CD4-positive, alpha-beta T cell treated with Interleukin-21 for 1 hour (primary cell): ENCODE measurements around the gene BAZ2B.
"Not testable (repeated sequence)": the region's sequence is repeated elsewhere in the genome, so short reads cannot be mapped to it uniquely, and the experiment has no call there.

Source experiments
- DNase-seq: peaks from one replicate; pipeline ENCODE4 v3.0.0-alpha.2; 2020

The BAZ2B gene

GRCh38 chr2:159399716-159400415 lies 216.5 kb downstream of the BAZ2B start:
- no peak for DNase-seq

DNA sequence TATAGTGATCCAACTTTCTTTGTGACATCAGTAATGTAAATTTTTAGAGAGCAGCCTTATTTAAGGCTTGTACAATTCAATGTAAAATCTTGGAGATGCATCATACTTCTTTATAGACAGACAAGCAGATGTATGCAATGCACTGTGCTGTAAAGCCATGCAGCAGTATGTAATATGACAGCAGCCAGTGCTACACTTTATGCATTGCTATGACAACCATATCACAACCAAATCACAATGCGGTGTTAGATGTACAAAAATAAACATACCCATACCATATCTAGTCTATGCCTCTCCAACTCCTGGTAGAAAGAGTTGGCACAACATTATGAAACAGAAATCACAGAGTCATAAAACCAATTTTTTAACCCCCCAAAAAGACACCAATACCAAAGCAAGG lies 219.5 kb downstream of the BAZ2B start:
- DNase-seq, result no peak

GRCh38 chr2:159382447-159383028 lies 233.8 kb downstream of the BAZ2B start:
- DNase-seq, result no peak

GRCh38 chr2:159381574-159381973 lies 234.8 kb downstream of the BAZ2B start:
- DNase-seq, result no peak

GRCh38 chr2:159380685-159381239 lies 235.6 kb downstream of the BAZ2B start:
- DNase-seq, result no peak

DNA sequence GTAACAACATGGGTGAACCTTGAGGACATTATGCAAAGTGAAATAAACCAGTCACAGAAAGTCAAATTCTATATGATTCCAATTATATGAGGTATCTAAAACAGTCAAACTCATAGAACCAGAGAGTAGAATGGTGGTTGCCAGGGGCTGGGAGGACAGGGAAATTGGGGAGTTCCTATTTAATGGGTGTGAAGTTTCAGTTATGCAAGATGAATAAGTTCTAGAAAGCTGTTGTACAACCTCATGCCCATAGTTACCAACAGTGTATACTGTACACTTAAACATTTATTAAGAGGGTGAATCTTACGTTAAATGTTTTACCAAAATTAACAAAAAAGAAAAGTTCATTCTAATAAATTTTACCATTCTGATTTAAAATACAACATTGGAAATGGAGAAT lies 237.2 kb downstream of the BAZ2B start:
- DNase-seq, result no peak

- no peak for DNase-seq
Observed at GRCh38 chr2:159375241-159375640, 241.1 kb downstream of the BAZ2B start.

GRCh38 chr2:159371506-159371905 lies 244.8 kb downstream of the BAZ2B start:
- no peak for DNase-seq

DNA sequence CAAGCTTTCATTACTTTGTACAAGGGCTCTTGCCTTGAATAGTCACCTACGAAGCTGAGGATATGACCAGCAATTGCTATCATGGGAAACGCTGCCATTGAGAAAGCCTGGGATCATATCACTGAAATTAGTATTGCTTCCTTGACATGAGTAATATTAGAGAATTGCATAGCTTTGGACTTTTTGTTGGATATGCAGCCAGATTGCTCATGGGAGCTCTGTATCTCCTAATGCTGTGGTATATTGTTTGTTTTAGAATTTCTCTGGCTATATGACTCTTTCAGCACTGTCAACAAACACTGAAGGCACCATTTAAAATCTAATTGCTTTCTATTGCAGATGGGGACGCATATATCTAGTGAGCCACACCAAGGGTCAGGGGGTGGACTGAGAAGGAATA lies 249.8 kb downstream of the BAZ2B start:
- DNase-seq, result no peak

DNA sequence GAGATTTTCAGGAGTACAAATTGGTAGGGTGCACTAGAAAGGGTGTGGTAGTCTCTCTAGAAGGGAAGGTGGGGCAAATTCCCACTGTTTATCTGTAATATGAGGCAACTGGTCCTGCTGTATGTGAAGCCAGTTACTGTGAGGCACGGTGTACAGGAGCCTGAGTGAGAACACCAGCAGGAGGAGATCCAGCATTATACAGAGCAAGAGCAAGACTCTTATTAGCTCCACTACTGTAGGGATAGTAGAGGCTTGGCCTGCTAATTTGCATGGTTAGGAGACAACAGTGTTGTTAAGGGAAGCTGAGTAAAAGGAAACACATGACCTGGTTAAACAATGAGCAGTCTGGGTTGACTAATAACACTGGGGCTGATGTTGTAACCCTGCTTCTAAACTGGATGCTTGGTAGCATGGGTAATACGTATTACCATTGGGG lies 253.5 kb downstream of the BAZ2B start:
- DNase-seq, result no peak

DNA sequence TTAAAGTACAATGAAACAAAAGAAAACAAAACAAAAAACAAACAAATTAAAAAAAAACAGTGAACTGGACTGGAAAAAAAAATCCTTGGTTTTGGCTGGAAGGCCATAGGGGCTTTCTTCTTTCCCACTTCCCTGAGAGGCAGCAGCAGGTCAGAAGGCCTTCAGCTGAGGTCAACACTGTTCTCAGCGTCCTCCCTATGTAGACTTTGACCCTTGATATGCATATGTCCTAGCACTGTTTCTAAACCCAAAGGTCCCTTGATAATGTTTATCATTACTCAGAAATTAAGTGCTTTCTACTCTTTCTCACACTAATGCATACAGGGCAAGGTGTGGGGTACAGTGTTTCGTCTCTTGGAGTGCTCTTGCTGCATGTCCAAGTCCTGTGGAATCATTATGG lies 254.3 kb downstream of the BAZ2B start:
- no peak for DNase-seq

DNA sequence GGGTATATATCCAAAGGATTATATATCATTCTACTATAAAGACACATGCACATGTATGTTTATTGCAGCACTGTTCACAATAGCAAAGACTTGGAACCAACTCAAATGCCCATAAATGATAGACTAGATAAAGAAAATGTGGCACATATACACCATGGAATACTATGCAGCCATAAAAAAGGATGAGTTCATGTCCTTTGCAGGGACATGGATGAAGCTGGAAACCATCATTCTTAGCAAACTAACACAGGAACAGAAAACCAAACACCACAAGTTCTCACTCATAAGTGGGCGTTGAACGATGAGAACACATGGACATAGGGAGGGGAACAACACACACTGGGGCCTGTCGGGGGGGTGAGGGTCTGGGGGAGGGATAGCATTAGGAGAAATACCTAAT lies 254.7 kb downstream of the BAZ2B start:
- DNase-seq, result not testable (repeated sequence)

DNA sequence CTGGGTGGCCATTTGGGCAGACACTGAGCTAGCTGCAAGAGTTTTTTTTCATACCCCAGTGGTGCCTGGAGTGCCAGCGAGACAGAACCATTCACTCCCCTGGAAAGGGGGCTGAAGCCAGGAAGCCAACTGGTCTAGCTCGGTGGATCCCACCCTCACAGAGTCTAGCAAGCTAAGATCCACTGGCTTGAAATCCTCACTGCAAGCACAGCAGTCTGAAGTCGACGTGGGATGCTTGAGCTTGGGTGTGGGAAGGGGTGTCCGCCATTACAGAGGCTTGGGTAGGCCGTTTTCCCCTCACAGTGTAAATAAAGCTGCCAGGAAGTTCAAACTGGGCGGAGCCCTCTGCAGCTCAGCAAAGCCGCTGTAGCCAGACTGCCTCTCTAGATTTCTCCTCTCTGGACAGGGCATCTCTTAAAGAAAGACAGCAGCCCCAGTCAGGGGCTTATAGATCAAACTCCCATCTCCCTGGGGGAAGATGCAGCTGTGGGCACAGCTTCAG lies 260.2 kb downstream of the BAZ2B start:
- DNase-seq, result no peak

- DNase-seq, result no peak
Observed at GRCh38 chr2:159351977-159352376, 264.4 kb downstream of the BAZ2B start.

DNA sequence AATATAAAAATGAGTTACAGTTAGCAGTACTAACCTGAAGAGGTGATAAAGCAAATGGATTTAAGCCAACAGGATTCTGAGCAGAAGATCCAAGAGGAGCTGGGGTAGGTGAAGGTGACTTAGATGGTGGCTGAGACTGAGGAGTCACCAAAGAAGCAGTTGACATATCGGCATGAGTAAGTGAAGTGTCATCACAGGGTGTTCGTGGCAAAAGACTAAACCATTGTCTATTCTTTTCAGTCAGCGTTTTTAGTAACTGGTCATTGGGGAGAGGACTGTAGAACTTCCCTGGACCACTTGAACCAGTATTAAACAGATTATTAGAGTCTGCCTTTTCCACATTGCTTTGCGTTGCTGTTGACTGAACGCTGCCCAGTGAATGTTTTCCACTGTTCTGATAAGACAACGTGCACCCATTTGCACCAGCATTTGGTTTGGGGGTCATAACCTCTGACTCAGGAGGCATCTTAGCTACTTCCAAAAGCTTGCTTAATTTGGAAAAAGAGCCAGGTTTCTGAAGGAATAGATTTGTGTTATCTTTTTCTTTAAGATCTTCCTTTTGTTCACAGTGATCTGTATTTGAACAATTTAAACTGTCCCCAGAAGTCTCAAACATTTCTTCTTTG lies 266.6 kb downstream of the BAZ2B start:
- DNase-seq, result no peak

DNA sequence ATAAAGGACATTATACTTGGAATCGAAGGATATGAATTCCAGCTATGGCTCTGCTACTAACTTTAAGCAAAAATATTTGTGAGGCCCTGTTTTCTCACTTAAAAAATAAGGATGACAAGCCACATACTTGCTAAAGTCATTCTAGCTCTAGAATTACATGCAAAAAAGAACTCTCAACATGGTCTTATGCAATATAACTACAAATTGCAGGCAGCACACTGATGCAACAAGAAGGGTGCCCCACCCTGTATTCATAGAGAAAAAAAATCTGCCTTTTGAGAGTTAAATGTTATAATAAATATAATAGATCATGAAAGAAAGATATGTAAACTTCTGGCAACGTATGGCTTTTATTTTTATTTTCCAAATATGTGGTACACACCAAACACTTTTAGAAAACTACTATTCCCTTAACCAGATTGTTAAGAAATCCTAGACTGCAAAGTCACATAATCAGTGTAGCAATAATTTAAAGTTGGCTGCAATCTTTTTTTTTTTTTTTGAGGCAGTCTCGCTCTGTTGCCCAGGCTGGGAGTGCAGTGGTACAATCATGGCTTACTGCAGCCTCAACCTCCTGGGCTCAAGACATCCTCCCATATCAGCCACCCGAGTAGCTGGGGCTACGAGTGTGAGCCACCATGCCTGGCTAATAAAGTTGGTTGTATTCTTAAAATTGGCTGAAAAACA lies 289.6 kb downstream of the BAZ2B start:
- DNase-seq, result no peak

GRCh38 chr2:159322419-159322818 lies 293.9 kb downstream of the BAZ2B start:
- no peak for DNase-seq

- no peak for DNase-seq
Observed at GRCh38 chr2:159317392-159318088, 298.8 kb downstream of the BAZ2B start.

DNA sequence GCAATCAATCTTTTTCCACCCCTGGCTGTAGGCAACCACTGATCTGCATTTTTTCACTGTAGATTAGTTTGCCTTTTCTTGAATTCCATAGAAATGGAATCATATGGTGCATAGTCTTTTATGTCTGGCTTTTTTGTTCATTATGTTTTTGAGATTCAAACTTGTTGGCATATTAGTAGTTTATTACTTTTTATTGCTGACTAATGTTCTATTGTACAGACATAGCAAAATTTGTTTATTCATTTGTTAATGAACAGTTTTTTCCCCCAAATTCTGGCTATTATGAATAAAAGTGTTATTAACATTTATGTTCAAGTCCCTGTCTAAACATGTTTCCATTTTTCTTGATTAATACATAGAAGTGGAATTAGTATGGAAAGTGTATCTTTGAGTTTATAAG lies 308.4 kb downstream of the BAZ2B start:
- no peak for DNase-seq

- no peak for DNase-seq
Observed at GRCh38 chr2:159300586-159300985, 315.8 kb downstream of the BAZ2B start.

- DNase-seq, result no peak
Observed at GRCh38 chr2:159298967-159299366, 317.4 kb downstream of the BAZ2B start.

- DNase-seq, result no peak
Observed at GRCh38 chr2:159297042-159297707, 319.2 kb downstream of the BAZ2B start.
